Panc1 (cell line): Measurements from ENCODE around the gene MAGEB17.

Source experiments
- CTCF ChIP-seq: fragments of 450-650 bp; IDR thresholded peaks from 2 replicates; pipeline ENCODE4 v1.5.1; 2017; ENCODE audit warnings: mild to moderate bottlenecking
- POLR2AphosphoS5 ChIP-seq: IDR thresholded peaks from 2 replicates; pipeline ENCODE4 v1.6.1; 2012; ENCODE audit warnings: mild to moderate bottlenecking, low read depth, low read length, moderate library complexity
- REST ChIP-seq, 2 experiments: IDR thresholded peaks; 2 replicates each; pipeline ENCODE4 v1.6.1; 2011 to 2012; ENCODE audit warnings: low read depth in 2 of 2, control low read depth in 1 of 2, low read length in 1 of 2, mild to moderate bottlenecking in 1 of 2, moderate library complexity in 1 of 2; ENCODE audit not compliant: insufficient read depth in 1 of 2
- SIN3A ChIP-seq: IDR thresholded peaks from 2 replicates; pipeline ENCODE4 v1.6.1; 2012; ENCODE audit warnings: low read depth, mild to moderate bottlenecking, low read length, moderate library complexity, borderline replicate concordance; ENCODE audit not compliant: insufficient read depth

GRCh38 chrX:16155581-16156096, 11.6 kb upstream of the MAGEB17 start:
- no peak for TF ChIP-seq CTCF
- TF ChIP-seq SIN3A: no peak
- no peak for TF ChIP-seq POLR2AphosphoS5
- no peak for TF ChIP-seq REST (IDR thresholded peaks at IDR 0.05; ENCODE audit: insufficient read depth in 1 of 2, low read depth in 2 of 2, low read length in 1 of 2)
